ENCODE results near the gene C7orf33.
"Not testable (repeated sequence)": the region's sequence is repeated elsewhere in the genome, so short reads cannot be mapped to it uniquely, and the experiment has no call there.

C7orf33 gene

GRCh38 chr7:148590471-148590870 is at the start of gene C7orf33:
Gene C7orf33 (plus strand): TSS chr7:148590766. CDS start chr7:148590926, 160 bp downstream.
- no peak for DNase-seq (ENCODE audit: extremely low read depth in 1 of 2, low read depth in 1 of 2)

- no peak for DNase-seq (ENCODE audit: extremely low read depth in 1 of 2, low read depth in 1 of 2)
Measured at GRCh38 chr7:148541891-148542504, 48.6 kb upstream of the C7orf33 start.

- DNase-seq (ENCODE audit: extremely low read depth in 1 of 2, low read depth in 1 of 2): no peak
Measured at GRCh38 chr7:148543302-148543701, 47.3 kb upstream of the C7orf33 start.

- no peak for DNase-seq (ENCODE audit: extremely low read depth in 1 of 2, low read depth in 1 of 2)
Measured at GRCh38 chr7:148545172-148545571, 45.4 kb upstream of the C7orf33 start.

- DNase-seq (ENCODE audit: extremely low read depth in 1 of 2, low read depth in 1 of 2): no peak
Measured at GRCh38 chr7:148545932-148546331, 44.6 kb upstream of the C7orf33 start.

GRCh38 chr7:148546857-148547256 is 43.7 kb upstream of the C7orf33 start:
- no peak for DNase-seq (ENCODE audit: extremely low read depth in 1 of 2, low read depth in 1 of 2)

- DNase-seq (ENCODE audit: extremely low read depth in 1 of 2, low read depth in 1 of 2): no peak
Measured at GRCh38 chr7:148547951-148548350, 42.6 kb upstream of the C7orf33 start.

GRCh38 chr7:148553979-148554378 is 36.6 kb upstream of the C7orf33 start:
- DNase-seq (ENCODE audit: extremely low read depth in 1 of 2, low read depth in 1 of 2): no peak

GRCh38 chr7:148556892-148557291 is 33.7 kb upstream of the C7orf33 start:
- no peak for DNase-seq (ENCODE audit: extremely low read depth in 1 of 2, low read depth in 1 of 2)

GRCh38 chr7:148558914-148559313 is 31.7 kb upstream of the C7orf33 start:
- DNase-seq (ENCODE audit: extremely low read depth in 1 of 2, low read depth in 1 of 2): no peak

- DNase-seq (ENCODE audit: extremely low read depth in 1 of 2, low read depth in 1 of 2): no peak
Measured at GRCh38 chr7:148561099-148561498, 29.5 kb upstream of the C7orf33 start.

GRCh38 chr7:148563583-148564274 is 26.8 kb upstream of the C7orf33 start:
- DNase-seq (ENCODE audit: extremely low read depth in 1 of 2, low read depth in 1 of 2): no peak

- not testable (repeated sequence) for DNase-seq (ENCODE audit: extremely low read depth in 1 of 2, low read depth in 1 of 2)
Measured at GRCh38 chr7:148564275-148564951, 26.2 kb upstream of the C7orf33 start.

GRCh38 chr7:148566736-148567135 is 23.8 kb upstream of the C7orf33 start:
- no peak for DNase-seq (ENCODE audit: extremely low read depth in 1 of 2, low read depth in 1 of 2)

- DNase-seq (ENCODE audit: extremely low read depth in 1 of 2, low read depth in 1 of 2): no peak
Measured at GRCh38 chr7:148567524-148567923, 23.0 kb upstream of the C7orf33 start.

GRCh38 chr7:148570510-148570909 is 20.1 kb upstream of the C7orf33 start:
- no peak for DNase-seq (ENCODE audit: extremely low read depth in 1 of 2, low read depth in 1 of 2)

- DNase-seq (ENCODE audit: extremely low read depth in 1 of 2, low read depth in 1 of 2): not testable (repeated sequence)
Measured at GRCh38 chr7:148570973-148571372, 19.6 kb upstream of the C7orf33 start.

- DNase-seq (ENCODE audit: extremely low read depth in 1 of 2, low read depth in 1 of 2): no peak
Measured at GRCh38 chr7:148571381-148571780, 19.2 kb upstream of the C7orf33 start.

- DNase-seq (ENCODE audit: extremely low read depth in 1 of 2, low read depth in 1 of 2): no peak
Measured at GRCh38 chr7:148572067-148572522, 18.5 kb upstream of the C7orf33 start.

- not testable (repeated sequence) for DNase-seq (ENCODE audit: extremely low read depth in 1 of 2, low read depth in 1 of 2)
Measured at GRCh38 chr7:148573581-148573980, 17.0 kb upstream of the C7orf33 start.

GRCh38 chr7:148575640-148576411 is 14.7 kb upstream of the C7orf33 start:
- peak; percentile 18 to 48 for DNase-seq (ENCODE audit: extremely low read depth in 1 of 2, low read depth in 1 of 2)
